Adrenal gland (tissue), 12 donors: ENCODE results near the gene HIPK1. TPM values are rescaled to one million over a fixed set of nuclear protein-coding genes. Genes with fewer than 3 reads are reported as not detected.

Experiments
- DNase-seq, 7 donors: peaks; one replicate each; pipeline ENCODE4 v3.0.0-alpha.2; 2019 to 2020
- H3K27ac ChIP-seq, 5 donors: fragments of 200-600 bp; sonication (generic) in 4 of 5; 1 replicate in 3 of 5; 2 replicates in 2 of 5; pipeline versions ENCODE4 v1.5.1 to v1.8.0; 2016 to 2020; ENCODE audit warnings: mild to moderate bottlenecking in 1 of 5
- H3K27me3 ChIP-seq: fragments of 200-600 bp; 2 replicates; pipeline ENCODE4 v1.8.0; 2021
- H3K36me3 ChIP-seq, 2 donors: fragments of 200-600 bp; replicated peaks in 1 of 2; 1 replicate in 1 of 2; 2 replicates in 1 of 2; pipeline versions ENCODE4 v1.5.1 to v1.8.0; 2018 to 2022
- H3K4me1 ChIP-seq, 2 donors: fragments of 200-600 bp; replicated peaks in 1 of 2; 1 replicate in 1 of 2; 2 replicates in 1 of 2; pipeline versions ENCODE4 v1.5.1 to v1.8.0; 2018 to 2021
- H3K4me3 ChIP-seq, 4 donors: fragments of 200-600 bp; sonication (generic) in 3 of 4; one replicate each; pipeline ENCODE4 v1.5.1; 2016 to 2018
- H3K9me3 ChIP-seq, 3 donors: fragments of 200-600 bp; sonication (generic) in 1 of 3; replicated peaks in 1 of 3; 1 replicate in 2 of 3; 2 replicates in 1 of 3; pipeline versions ENCODE4 v1.5.1 to v1.8.0; 2016 to 2021
- POLR2A ChIP-seq, 2 donors: fragments of 450-650 bp; IDR thresholded peaks; one replicate each; pipeline ENCODE4 v1.6.1; 2017; ENCODE audit warnings: antibody characterized with exemption in 2 of 2, mild to moderate bottlenecking in 2 of 2, moderate library complexity in 1 of 2
- WGBS, 4 donors: extraction: QIAGEN DNeasy Blood & Tissue Kit in 2 of 4; methylation state at CpG; one replicate each; pipeline versions ENCODE4 v1.1.5 to v1.1.7; 2013 to 2017; 5-methylcytosine and 5-hydroxymethylcytosine counted together
- intact Hi-C, 2 donors: fragments of 100-400 bp; cut with DNase I; formaldehyde crosslinking; loops; one replicate each; pipeline versions ENCODE4 v1.14.1 to v1.15.0; 2022 to 2023
- polyA plus RNA-seq, 3 donors: library from polyadenylated mRNA; stranded (reverse); fragments of 200-250 nt in 2 of 3; fragments of 350-450 nt in 1 of 3; fragmentation: Illumina TruSeq in 1 of 3; extraction: RNeasy Lipid Tissue Mini Kit (QIAGEN cat#74804) in 1 of 3; gene quantifications; one replicate each; pipeline ENCODE4 v1.2.3, GENCODE V29; 2013 to 2014
- total RNA-seq, 9 donors: library from RNA; depleted of rRNA in 4 of 9; stranded (reverse); fragments of >200 nt in 4 of 9; fragments of 120-200 nt in 1 of 9; fragmentation: NEBNext Ultra II Directional in 1 of 9; extraction: Animal tissue kit (Norgen Biotek cat#: 25700) in 1 of 9; gene quantifications; one replicate each; pipeline versions ENCODE4 v1.1.0 to v1.2.4, GENCODE V29; 2013 to 2023
- TF ChIP-seq, protein P1 (sequence below), 6 experiments: fragments of 450-650 bp in 4 of 6; fragments of 200-600 bp in 2 of 6; sonication (generic) in 1 of 6; IDR thresholded peaks; 1 replicate in 5 of 6; 2 replicates in 1 of 6; pipeline versions ENCODE4 v1.5.1 to v1.8.0; 2016 to 2021; ENCODE audit warnings: antibody characterized with exemption in 6 of 6, mild to moderate bottlenecking in 2 of 6, moderate library complexity in 1 of 6
- donor health status: healthy with polysubstance abuse.
- donor health status: Bipolar disorder and iron deficiency.
- donor health status: DM: yes; HTN: yes; CAD: no.
- donor health status: DM: no; HTN: no; CAD: no.
- donor health status: DM: no; HTN: no; CAD: no.
- donor health status: DM: yes; HTN: yes; CAD: no.

HIPK1 gene
- total and polyA plus RNA-seq, 12 donors: 13.0 to 102 (median 64.7) TPM

DNA sequence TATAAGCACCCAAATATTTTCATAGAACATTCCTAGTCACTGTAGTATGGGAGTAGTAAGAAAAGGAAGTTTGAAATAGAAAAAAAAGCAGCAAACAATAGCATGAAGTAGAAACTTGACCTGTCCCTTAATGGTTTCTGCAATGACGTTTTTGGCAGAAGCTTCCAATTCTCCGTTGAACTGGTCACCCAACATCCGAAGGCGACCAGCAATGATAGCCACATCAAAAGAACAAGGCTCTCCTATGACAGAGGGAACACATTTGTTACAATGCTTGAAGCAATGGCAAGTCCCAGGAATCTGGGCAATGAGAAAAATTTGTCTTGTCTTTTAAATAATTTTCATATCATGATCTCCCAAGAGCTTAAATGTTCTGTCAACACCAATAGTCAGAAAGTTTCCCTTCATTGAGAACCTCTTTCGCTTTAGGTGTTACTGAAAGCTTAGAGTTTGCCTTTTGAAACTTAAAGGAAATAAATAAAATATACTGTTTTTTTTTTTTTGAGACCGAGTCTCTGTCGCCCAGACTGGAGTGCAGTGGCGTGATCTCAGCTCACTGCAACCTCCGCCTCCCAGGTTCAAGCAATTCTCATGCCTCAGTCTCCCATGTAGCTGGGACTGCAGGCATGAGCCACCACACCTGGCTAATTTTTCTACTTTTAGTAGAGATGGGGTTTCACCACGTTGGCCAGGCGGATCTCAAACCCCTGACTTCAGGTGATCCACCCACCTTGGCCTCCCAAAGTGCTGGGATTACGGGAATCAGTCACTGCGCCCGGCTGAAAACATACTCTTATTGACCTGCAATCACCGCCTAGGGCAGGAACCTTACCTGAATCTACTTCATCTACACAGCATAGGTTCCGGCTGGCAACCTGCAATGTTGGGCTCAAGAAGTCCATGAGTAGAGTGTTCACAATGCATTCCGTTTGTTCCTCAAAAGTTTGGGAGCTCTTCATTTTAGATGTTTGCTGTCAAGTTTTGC, 42.4 kb upstream of the HIPK1 start:
- DNase-seq: no peak
- TF ChIP-seq POLR2A (IDR thresholded peaks at IDR 0.05): no peak
- TF ChIP-seq, protein P1, sequence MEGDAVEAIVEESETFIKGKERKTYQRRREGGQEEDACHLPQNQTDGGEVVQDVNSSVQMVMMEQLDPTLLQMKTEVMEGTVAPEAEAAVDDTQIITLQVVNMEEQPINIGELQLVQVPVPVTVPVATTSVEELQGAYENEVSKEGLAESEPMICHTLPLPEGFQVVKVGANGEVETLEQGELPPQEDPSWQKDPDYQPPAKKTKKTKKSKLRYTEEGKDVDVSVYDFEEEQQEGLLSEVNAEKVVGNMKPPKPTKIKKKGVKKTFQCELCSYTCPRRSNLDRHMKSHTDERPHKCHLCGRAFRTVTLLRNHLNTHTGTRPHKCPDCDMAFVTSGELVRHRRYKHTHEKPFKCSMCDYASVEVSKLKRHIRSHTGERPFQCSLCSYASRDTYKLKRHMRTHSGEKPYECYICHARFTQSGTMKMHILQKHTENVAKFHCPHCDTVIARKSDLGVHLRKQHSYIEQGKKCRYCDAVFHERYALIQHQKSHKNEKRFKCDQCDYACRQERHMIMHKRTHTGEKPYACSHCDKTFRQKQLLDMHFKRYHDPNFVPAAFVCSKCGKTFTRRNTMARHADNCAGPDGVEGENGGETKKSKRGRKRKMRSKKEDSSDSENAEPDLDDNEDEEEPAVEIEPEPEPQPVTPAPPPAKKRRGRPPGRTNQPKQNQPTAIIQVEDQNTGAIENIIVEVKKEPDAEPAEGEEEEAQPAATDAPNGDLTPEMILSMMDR (IDR thresholded peaks at IDR 0.05): no peak
- Histone ChIP-seq H3K36me3 (no peaks in the 10 kb centered on the region), H3K27me3 (no peaks in the 10 kb centered on the region), H3K4me3 (no peak overlapping the region), H3K9me3 (no peaks in the 10 kb centered on the region), H3K4me1 (no peaks in the 10 kb centered on the region), H3K27ac (no peak overlapping the region)
- intact Hi-C loops: no loop called here
- 85 to 90% (median 88%) methylated on average over 17 of the region's 17 CpGs for WGBS, 4 donors

DNA sequence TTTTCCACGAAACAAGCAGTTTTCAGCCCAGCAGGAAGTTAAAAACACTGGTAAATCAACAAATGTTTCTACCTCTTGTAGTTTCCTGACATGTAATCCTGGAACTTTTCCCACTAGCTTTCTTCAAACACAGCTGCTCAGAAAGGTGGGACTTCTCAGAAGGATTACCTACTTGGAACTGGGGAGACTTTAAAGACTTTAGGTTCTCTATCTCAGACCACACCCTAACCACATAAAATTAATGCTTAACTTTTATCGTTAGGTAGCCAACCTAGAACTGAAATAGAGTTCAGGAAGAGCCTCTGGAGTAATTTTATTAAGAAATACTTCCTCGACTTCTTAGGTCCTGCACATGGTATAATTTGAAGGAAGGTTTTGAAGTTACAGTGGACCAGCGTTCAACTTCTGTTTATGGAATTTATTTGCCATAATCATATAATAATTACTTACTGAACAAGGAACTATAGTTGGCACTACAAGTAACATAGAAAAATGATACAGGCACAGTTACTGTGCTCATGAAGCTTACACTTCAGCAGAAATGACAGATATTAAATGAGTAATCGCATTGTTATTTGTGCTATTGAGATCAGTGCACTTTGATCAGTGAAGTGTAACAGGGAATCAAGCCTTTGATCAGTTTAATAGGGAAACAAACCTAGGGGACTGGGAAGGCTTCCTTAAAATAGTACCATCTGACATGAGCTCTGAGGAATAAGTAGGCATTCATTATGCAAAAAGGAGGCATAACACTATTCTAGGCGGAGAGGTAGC, 41.5 kb upstream of the HIPK1 start, which contains the start of gene BCL2L15:
Gene BCL2L15, minus strand, starts transcription at position 180 of the 774 bp plus-strand sequence. CDS start 206 bp downstream, outside the sequence.
- no peak for DNase-seq
- H3K9me3 ChIP-seq: no peaks in the 10 kb centered on the region
- H3K27me3 ChIP-seq: no peaks in the 10 kb centered on the region
- no peaks in the 10 kb centered on the region for H3K36me3 ChIP-seq
- WGBS, 4 donors: 73 to 84% (median 78%) methylated on average over 6 of the region's 6 CpGs
- TF ChIP-seq, protein P1 (IDR thresholded peaks at IDR 0.05): no peak
- TF ChIP-seq POLR2A (IDR thresholded peaks at IDR 0.05): no peak
- intact Hi-C loops: no loop called here
- H3K27ac ChIP-seq: no peak within 1 kb of the TSS
- H3K4me3 ChIP-seq: no peak within 1 kb of the TSS
- H3K4me1 ChIP-seq: no peaks in the 10 kb centered on the region

DNA sequence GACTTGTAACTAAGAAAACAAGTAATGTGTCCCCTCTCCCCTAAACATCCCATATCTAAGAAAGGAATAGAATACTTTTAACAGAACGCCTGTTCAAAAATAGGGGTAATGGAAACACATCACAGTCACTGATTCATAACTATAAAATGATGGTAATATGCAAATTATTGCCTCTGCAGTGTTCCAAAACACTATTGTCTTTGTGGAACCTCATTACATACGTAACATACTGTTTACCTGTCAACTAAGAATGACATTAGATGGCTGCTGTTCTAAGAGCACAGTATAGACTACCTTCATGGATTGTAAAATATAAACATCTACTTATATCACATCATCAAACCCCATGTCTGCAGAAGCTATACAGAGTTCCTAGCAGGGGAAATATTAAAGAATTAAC, 38.3 kb upstream of the HIPK1 start:
- WGBS, 4 donors: 64 to 72% (median 69%) methylated on average over 2 of the region's 2 CpGs
- Histone ChIP-seq H3K4me1 (no peaks in the 10 kb centered on the region), H3K36me3 (peaks cover 0 to 14% of the 10 kb centered on the region in 2 donors), H3K9me3 (no peaks in the 10 kb centered on the region), H3K27me3 (no peaks in the 10 kb centered on the region), H3K4me3 (no peak overlapping the region), H3K27ac (no peak overlapping the region)
- TF ChIP-seq, protein P1 (IDR thresholded peaks at IDR 0.05): no peak
- no peak for TF ChIP-seq POLR2A (IDR thresholded peaks at IDR 0.05)
- intact Hi-C loops: no loop called here
- no peak for DNase-seq

DNA sequence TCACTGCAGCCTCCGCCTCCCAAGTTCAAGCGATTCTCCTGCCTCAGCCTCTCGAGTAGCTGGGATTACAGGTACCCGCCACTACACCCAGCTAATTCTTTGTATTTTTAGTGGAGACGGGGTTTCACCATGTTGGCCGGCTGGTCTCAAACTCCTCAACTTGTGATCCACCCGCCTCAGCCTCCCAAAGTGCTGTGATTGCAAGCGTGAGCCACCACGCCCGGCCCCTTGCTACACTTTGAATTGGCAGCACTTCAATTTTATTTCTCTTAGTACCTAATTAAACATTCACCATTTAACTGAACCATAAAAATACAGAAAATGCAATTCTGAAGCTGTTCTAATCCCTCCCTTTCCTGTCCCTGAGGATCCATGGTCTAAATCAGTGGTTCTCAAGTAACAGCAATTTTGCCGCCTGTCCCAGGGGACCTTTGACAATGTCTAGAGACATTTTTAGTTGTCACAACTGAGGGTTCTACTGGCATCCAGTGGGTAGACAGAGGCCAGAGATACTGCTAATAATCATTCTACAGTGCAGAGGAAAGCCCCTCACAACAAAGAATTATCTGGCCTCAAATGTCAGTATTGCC, 37.4 kb upstream of the HIPK1 start:
- H3K4me3 ChIP-seq: no peak overlapping the region
- no peaks in the 10 kb centered on the region for H3K9me3 ChIP-seq
- DNase-seq: no peak
- no peaks in the 10 kb centered on the region for H3K4me1 ChIP-seq
- intact Hi-C loops: no loop called here
- no peaks in the 10 kb centered on the region for H3K27me3 ChIP-seq
- TF ChIP-seq, protein P1 (IDR thresholded peaks at IDR 0.05): no peak
- no peak for TF ChIP-seq POLR2A (IDR thresholded peaks at IDR 0.05)
- no peak overlapping the region for H3K27ac ChIP-seq
- 89 to 91% (median 90%) methylated on average over 10 to 11 of the region's 11 CpGs for WGBS, 4 donors
- H3K36me3 ChIP-seq: peaks cover 0 to 19% of the 10 kb centered on the region in 2 donors
